Nephron progenitor cell (in vitro differentiated cells): ENCODE results near the gene ST6GALNAC3.

Experiments
- DNase-seq: peaks from one replicate; pipeline ENCODE4 v3.0.0; 2021
- H3K27ac Mint-ChIP-seq: 2 replicates; pipeline ENCODE4 v1.8.0; 2021; ENCODE audit warnings: mild to moderate bottlenecking, moderate library complexity, mixed read lengths
- H3K27me3 Mint-ChIP-seq: 2 replicates; pipeline ENCODE4 v1.8.0; 2021; ENCODE audit warnings: mild to moderate bottlenecking, low read depth, mixed read lengths; ENCODE audit not compliant: poor library complexity
- H3K36me3 Mint-ChIP-seq: 2 replicates; pipeline ENCODE4 v1.8.0; 2021; ENCODE audit warnings: low read depth, mixed read lengths
- H3K4me1 Mint-ChIP-seq: 2 replicates; pipeline ENCODE4 v1.8.0; 2021; ENCODE audit warnings: mixed read lengths
- H3K4me3 Mint-ChIP-seq: 2 replicates; pipeline ENCODE4 v1.8.0; 2021; ENCODE audit warnings: mild to moderate bottlenecking, moderate library complexity, mixed read lengths
- H3K9me3 Mint-ChIP-seq: 2 replicates; pipeline ENCODE4 v1.8.0; 2021; ENCODE audit warnings: mild to moderate bottlenecking, moderate library complexity, mixed read lengths
- TF ChIP-seq, protein P1 (sequence below): fragments of 200-600 bp; sonication (generic); IDR thresholded peaks from 2 replicates; pipeline ENCODE4 v1.5.0; 2021; ENCODE audit warnings: antibody characterized with exemption

ST6GALNAC3 gene

DNA sequence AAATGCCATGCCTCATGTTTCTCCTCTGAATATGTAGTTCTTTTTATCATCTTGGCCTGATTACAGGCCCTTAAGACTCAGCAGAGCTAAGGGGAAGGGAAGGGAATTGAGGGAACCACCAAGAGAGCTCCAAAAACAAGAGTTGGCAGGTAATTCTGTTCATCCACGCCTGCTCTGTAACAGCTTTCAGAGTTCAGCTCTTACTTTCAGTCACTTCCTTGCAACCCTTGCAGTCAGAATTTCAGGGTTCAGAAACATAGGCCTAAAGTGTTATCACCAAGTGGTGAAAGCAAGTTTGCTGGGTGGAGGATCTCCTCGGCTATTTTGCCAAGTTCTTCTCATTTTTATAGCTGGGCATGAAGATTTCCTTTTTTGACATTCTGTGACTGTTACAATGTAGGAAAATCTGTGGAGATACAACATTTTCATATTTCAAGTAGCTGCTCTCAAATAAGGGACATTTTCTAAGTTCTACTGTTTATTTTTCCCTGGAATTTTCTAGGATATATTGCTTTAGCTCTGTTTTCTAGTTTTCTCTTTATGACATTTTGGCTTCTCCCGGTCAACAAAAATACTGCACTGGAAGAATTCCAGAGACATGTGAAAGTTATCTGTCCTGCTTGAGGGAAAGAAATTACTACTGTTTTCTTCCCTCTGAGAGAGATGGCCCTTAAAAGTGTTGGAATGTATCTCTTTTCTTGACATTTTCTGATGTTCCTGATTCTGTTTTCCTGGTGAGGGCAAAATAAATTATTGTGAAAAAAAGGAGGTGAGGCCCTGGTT is 540.9 kb downstream of the ST6GALNAC3 start:
- Mint-ChIP-seq H3K27ac (no peak overlapping the region), H3K4me3 (no peak overlapping the region), H3K36me3 (no peaks in the 10 kb centered on the region), H3K27me3 (no peaks in the 10 kb centered on the region), H3K4me1 (peaks cover 24% of the 10 kb centered on the region), H3K9me3 (no peaks in the 10 kb centered on the region)
- DNase-seq = no peak
- TF ChIP-seq, protein P1, sequence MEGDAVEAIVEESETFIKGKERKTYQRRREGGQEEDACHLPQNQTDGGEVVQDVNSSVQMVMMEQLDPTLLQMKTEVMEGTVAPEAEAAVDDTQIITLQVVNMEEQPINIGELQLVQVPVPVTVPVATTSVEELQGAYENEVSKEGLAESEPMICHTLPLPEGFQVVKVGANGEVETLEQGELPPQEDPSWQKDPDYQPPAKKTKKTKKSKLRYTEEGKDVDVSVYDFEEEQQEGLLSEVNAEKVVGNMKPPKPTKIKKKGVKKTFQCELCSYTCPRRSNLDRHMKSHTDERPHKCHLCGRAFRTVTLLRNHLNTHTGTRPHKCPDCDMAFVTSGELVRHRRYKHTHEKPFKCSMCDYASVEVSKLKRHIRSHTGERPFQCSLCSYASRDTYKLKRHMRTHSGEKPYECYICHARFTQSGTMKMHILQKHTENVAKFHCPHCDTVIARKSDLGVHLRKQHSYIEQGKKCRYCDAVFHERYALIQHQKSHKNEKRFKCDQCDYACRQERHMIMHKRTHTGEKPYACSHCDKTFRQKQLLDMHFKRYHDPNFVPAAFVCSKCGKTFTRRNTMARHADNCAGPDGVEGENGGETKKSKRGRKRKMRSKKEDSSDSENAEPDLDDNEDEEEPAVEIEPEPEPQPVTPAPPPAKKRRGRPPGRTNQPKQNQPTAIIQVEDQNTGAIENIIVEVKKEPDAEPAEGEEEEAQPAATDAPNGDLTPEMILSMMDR = no peak

DNA sequence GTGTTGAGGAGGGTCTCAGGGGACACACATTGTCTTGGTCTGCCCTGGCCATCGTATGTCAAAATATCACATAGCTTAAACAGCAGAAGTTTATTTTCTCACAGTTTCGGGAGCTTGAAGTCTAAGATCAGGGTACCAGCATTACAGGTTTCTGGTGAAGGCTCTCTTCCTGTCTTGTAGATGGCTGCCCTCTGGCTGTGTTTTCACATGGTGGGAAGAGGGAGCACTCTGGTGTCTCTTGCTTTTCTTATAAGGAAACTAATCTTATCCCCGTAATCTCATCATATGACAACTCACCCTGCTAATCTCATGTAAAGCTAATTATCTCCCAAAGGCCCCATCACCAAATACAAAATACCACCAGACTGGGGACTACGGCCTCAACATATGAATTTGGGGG is 545.8 kb downstream of the ST6GALNAC3 start:
- no peaks in the 10 kb centered on the region for H3K36me3 Mint-ChIP-seq
- no peak overlapping the region for H3K4me3 Mint-ChIP-seq
- TF ChIP-seq, protein P1 = no peak
- peaks cover 45% of the 10 kb centered on the region for H3K4me1 Mint-ChIP-seq
- H3K27ac Mint-ChIP-seq = peak overlapping the region; percentile 19
- H3K27me3 Mint-ChIP-seq = peaks cover 3% of the 10 kb centered on the region
- no peak for DNase-seq
- H3K9me3 Mint-ChIP-seq = no peaks in the 10 kb centered on the region

- H3K4me1 Mint-ChIP-seq = peaks cover 63% of the 10 kb centered on the region
- H3K4me3 Mint-ChIP-seq = no peak overlapping the region
- no peaks in the 10 kb centered on the region for H3K36me3 Mint-ChIP-seq
- H3K27ac Mint-ChIP-seq = peak overlapping the region; percentile 62
- H3K9me3 Mint-ChIP-seq = no peaks in the 10 kb centered on the region
- DNase-seq = no peak
- TF ChIP-seq, protein P1 = no peak
- peaks cover 3% of the 10 kb centered on the region for H3K27me3 Mint-ChIP-seq
Observed at GRCh38 chr1:76622774-76623528, 548.4 kb downstream of the ST6GALNAC3 start.

DNA sequence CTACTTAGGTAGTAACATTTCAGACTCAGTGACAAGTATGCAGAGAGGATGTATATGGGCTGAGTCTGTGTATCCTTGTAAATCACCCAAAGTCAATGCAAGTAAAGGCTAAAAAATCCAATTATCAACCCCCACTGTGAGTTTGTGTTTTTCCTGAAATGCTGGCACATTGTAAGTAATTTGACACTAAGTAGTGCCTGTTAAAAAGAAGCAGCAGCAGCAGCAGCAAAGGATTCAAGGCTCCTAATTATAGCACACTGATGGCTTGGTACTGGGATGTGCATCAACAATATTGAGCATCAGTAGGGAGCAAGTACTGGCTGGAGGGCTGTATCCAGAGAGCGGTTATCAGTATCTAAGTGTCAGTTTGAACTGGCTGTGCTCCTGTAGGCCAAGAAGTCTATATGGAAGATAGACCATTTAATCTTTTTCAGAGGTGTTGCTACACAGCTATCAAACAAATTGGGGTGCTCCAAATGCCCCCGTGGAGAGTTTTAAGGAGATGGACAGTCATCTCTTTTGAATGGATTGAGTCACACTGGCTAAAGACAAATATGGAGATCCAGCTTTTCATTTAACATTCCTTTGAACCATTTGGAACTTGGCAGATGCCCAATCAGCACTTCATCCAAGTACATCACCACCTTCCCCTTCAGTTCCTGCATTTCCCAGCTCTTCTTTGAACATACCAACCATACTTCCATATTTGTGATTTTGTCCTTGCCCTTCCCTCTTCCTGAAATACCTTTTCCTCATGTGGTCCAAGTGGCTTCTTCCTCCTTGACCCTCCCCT is 551.5 kb downstream of the ST6GALNAC3 start:
- H3K4me3 Mint-ChIP-seq = no peak overlapping the region
- H3K36me3 Mint-ChIP-seq = peaks cover 15% of the 10 kb centered on the region
- peaks cover 3% of the 10 kb centered on the region for H3K27me3 Mint-ChIP-seq
- H3K27ac Mint-ChIP-seq = peak overlapping the region; percentile 76
- no peaks in the 10 kb centered on the region for H3K9me3 Mint-ChIP-seq
- peaks cover 57% of the 10 kb centered on the region for H3K4me1 Mint-ChIP-seq
- TF ChIP-seq, protein P1 = no peak
- DNase-seq = no peak

DNA sequence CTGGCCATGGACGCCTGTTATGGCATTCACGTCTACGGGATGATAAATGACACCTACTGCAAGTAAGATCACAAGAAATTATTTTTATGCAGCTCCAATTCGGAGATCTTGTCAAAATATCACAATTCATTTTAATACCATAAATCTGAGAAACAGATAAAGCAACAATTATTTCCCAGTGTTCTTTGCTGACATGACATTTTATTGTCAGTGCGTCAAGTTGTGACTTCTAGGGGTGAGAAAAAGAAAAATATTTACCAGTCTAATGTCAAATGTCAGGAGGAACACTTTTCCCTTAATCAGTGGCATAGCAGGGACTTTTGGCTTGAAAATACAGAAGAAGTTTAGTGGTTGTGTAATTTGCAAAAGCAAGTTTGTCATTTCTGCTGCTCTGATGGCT is 553.0 kb downstream of the ST6GALNAC3 start:
- H3K27me3 Mint-ChIP-seq = peaks cover 3% of the 10 kb centered on the region
- no peaks in the 10 kb centered on the region for H3K9me3 Mint-ChIP-seq
- H3K4me3 Mint-ChIP-seq = no peak overlapping the region
- no peak overlapping the region for H3K27ac Mint-ChIP-seq
- TF ChIP-seq, protein P1 = no peak
- H3K36me3 Mint-ChIP-seq = peaks cover 15% of the 10 kb centered on the region
- H3K4me1 Mint-ChIP-seq = peaks cover 49% of the 10 kb centered on the region
- DNase-seq = no peak
